ENCODE measurements around the gene YLPM1. TPM values are rescaled to one million over a fixed set of nuclear protein-coding genes. Genes with fewer than 3 reads are reported as not detected.

YLPM1 gene
- total RNA-seq, 1 donor from 2014 or later = 49.5 TPM

DNA sequence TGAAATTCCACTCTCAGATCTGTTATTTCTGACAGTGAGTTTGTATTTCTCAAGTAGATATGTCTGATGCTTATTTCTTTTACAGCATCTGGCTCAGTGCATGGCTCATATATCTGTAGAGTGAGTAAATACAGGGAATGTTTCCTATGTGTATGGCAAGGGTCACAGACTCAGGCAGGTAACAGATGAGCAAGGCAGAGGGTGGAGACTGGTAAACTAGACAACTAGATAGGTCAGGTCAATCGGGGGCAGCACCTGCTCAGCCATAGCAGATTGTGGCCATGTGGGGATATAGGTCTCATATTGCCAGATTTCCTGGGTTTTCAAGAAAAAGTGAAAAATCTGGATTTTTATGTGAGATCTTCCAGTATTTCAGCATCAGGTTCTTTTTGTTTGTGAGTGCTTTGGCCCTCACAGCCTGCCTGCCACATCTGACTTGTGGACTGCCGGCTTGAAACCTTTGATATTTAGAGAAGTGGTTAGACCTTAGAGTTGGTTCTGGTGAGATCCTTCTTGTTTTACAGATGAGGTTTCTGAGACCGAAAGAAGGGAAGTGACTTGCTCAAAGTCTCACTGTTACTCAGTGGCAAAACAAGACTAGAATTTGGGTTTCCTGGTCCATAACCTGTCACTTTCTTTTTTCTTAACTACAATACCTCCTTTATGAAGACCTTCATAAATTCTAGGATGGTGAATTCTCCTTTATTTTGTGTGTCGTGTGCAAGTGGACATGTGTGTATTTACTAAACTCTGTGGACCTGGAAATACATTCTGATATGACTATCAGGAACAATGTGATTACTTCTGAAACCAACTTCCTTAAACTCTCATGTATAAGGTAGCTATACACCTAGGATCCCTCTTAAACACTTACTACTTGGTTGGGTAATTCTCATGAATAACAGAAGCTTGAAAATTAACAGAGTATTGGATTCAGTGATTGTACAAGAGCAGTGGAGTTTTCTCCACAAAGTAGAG, 78.4 kb downstream of the YLPM1 start:
- H3K4me1 ChIP-seq (ENCODE audit: insufficient read depth, low read length) = peaks cover 2% of the 10 kb centered on the region
- H4K20me1 ChIP-seq (ENCODE audit: insufficient read depth, low read length) = peaks cover 2% of the 10 kb centered on the region
- H3K79me2 ChIP-seq (ENCODE audit: insufficient read depth, low read length) = no peaks in the 10 kb centered on the region
- DNase-seq (ENCODE audit: low read depth) (no peak), FAIRE-seq (peak; percentile 41)
- TF ChIP-seq, protein P1, sequence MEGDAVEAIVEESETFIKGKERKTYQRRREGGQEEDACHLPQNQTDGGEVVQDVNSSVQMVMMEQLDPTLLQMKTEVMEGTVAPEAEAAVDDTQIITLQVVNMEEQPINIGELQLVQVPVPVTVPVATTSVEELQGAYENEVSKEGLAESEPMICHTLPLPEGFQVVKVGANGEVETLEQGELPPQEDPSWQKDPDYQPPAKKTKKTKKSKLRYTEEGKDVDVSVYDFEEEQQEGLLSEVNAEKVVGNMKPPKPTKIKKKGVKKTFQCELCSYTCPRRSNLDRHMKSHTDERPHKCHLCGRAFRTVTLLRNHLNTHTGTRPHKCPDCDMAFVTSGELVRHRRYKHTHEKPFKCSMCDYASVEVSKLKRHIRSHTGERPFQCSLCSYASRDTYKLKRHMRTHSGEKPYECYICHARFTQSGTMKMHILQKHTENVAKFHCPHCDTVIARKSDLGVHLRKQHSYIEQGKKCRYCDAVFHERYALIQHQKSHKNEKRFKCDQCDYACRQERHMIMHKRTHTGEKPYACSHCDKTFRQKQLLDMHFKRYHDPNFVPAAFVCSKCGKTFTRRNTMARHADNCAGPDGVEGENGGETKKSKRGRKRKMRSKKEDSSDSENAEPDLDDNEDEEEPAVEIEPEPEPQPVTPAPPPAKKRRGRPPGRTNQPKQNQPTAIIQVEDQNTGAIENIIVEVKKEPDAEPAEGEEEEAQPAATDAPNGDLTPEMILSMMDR (IDR thresholded peaks at IDR 0.05; ENCODE audit: insufficient read depth, low read depth, low read length) = no peak
- TF ChIP-seq EZH2 (IDR thresholded peaks at IDR 0.05; ENCODE audit: insufficient read depth, low read length) = no peak
- H3K9ac ChIP-seq (ENCODE audit: low read length) = no peak overlapping the region
- H3K4me3 Mint-ChIP-seq (ENCODE audit: unreplicated experiment) = no peak overlapping the region
- no peaks in the 10 kb centered on the region for H3K27me3 Mint-ChIP-seq (ENCODE audit: low read depth, unreplicated experiment)
- H3K36me3 Mint-ChIP-seq (ENCODE audit: low read depth, unreplicated experiment) = peaks cover 4% of the 10 kb centered on the region
- H2AFZ ChIP-seq (ENCODE audit: low read depth, low read length) = no peak overlapping the region
- H3K27me3 ChIP-seq (ENCODE audit: insufficient read depth, low read length) = no peaks in the 10 kb centered on the region
- no peak overlapping the region for H3K4me2 ChIP-seq (ENCODE audit: low read length)
- H3K4me3 ChIP-seq (ENCODE audit: insufficient read depth, low read depth, low read length) = no peak overlapping the region
- H3K9me3 Mint-ChIP-seq (ENCODE audit: unreplicated experiment) = no peaks in the 10 kb centered on the region
- H3K27ac Mint-ChIP-seq (ENCODE audit: unreplicated experiment) = no peak overlapping the region
- no peak overlapping the region for H3K27ac ChIP-seq (ENCODE audit: low read depth, low read length)
- H3K36me3 ChIP-seq (ENCODE audit: insufficient read depth, low read length) = peaks cover 15% of the 10 kb centered on the region
- peaks cover 20% of the 10 kb centered on the region for H3K4me1 Mint-ChIP-seq (ENCODE audit: low read depth, unreplicated experiment)
- no peaks in the 10 kb centered on the region for H3K9me3 ChIP-seq (ENCODE audit: insufficient read depth, low read depth, low read length)

DNA sequence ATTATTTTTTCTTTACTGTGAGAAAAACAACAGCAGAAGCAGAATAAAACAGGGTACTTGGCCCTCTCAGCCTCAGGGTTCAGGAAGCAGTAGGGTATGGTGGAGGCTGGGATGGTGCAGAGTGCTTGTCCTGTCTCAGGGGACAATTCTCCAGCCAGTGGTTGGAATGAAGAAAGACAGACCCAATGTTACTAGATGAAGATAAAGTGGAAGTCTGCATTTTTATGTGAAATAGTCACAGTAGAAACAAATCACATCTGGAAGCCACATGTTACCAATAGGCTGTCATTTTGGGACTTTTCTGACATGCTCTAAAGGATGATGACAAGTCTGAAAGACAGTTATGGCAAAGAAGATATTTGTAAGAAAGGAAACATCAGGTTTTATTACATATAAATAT, 80.5 kb downstream of the YLPM1 start:
- no peak overlapping the region for H3K4me3 Mint-ChIP-seq (ENCODE audit: unreplicated experiment)
- FAIRE-seq (peak; percentile 64), DNase-seq (ENCODE audit: low read depth) (peak; percentile 27)
- H4K20me1 ChIP-seq (ENCODE audit: insufficient read depth, low read length) = no peaks in the 10 kb centered on the region
- no peaks in the 10 kb centered on the region for H3K27me3 ChIP-seq (ENCODE audit: insufficient read depth, low read length)
- no peaks in the 10 kb centered on the region for H3K27me3 Mint-ChIP-seq (ENCODE audit: low read depth, unreplicated experiment)
- no peak overlapping the region for H3K4me2 ChIP-seq (ENCODE audit: low read length)
- H3K9me3 Mint-ChIP-seq (ENCODE audit: unreplicated experiment) = no peaks in the 10 kb centered on the region
- no peak overlapping the region for H2AFZ ChIP-seq (ENCODE audit: low read depth, low read length)
- H3K4me1 Mint-ChIP-seq (ENCODE audit: low read depth, unreplicated experiment) = peaks cover 16% of the 10 kb centered on the region
- no peak overlapping the region for H3K4me3 ChIP-seq (ENCODE audit: insufficient read depth, low read depth, low read length)
- no peak overlapping the region for H3K27ac ChIP-seq (ENCODE audit: low read depth, low read length)
- no peak for TF ChIP-seq EZH2 (IDR thresholded peaks at IDR 0.05; ENCODE audit: insufficient read depth, low read length)
- TF ChIP-seq, protein P1 (IDR thresholded peaks at IDR 0.05; ENCODE audit: insufficient read depth, low read depth, low read length) = peak; percentile 10
- H3K36me3 Mint-ChIP-seq (ENCODE audit: low read depth, unreplicated experiment) = no peaks in the 10 kb centered on the region
- H3K27ac Mint-ChIP-seq (ENCODE audit: unreplicated experiment) = no peak overlapping the region
- H3K79me2 ChIP-seq (ENCODE audit: insufficient read depth, low read length) = no peaks in the 10 kb centered on the region
- H3K9ac ChIP-seq (ENCODE audit: low read length) = no peak overlapping the region
- peaks cover 12% of the 10 kb centered on the region for H3K36me3 ChIP-seq (ENCODE audit: insufficient read depth, low read length)
- H3K9me3 ChIP-seq (ENCODE audit: insufficient read depth, low read depth, low read length) = no peaks in the 10 kb centered on the region
- peaks cover 5% of the 10 kb centered on the region for H3K4me1 ChIP-seq (ENCODE audit: insufficient read depth, low read length)

DNA sequence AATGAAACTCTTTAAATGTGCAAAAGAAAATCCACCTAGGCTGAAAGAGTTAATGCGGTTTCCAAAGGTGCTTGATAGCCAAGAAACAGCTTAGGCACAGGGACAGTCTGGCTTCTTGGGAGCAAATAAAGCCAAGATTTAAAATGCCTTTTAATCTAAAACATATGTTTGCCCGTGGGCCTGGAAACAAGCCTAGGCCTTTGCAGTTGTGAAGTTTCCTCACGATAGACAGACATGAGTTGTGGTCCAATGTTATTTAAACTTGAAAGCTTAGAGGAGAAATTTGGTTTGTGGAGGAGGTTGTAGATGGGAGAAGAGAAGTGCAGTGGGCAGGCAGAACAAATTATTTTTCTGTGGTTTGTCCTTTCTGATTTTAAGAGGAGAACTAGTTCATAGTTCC, 83.1 kb downstream of the YLPM1 start:
- DNase-seq (ENCODE audit: low read depth) (peak; percentile 44), FAIRE-seq (no peak)
- H3K27ac Mint-ChIP-seq (ENCODE audit: unreplicated experiment) = no peak overlapping the region
- Histone ChIP-seq H3K27me3 (ENCODE audit: insufficient read depth, low read length) (no peaks in the 10 kb centered on the region), H3K79me2 (ENCODE audit: insufficient read depth, low read length) (no peaks in the 10 kb centered on the region), H3K4me1 (ENCODE audit: insufficient read depth, low read length) (peaks cover 5% of the 10 kb centered on the region), H3K9ac (ENCODE audit: low read length) (no peak overlapping the region), H3K9me3 (ENCODE audit: insufficient read depth, low read depth, low read length) (no peaks in the 10 kb centered on the region), H3K4me2 (ENCODE audit: low read length) (no peak overlapping the region), H3K4me3 (ENCODE audit: insufficient read depth, low read depth, low read length) (no peak overlapping the region), H4K20me1 (ENCODE audit: insufficient read depth, low read length) (no peaks in the 10 kb centered on the region), H3K27ac (ENCODE audit: low read depth, low read length) (no peak overlapping the region), H2AFZ (ENCODE audit: low read depth, low read length) (no peak overlapping the region), H3K36me3 (ENCODE audit: insufficient read depth, low read length) (peaks cover 5% of the 10 kb centered on the region)
- no peaks in the 10 kb centered on the region for H3K9me3 Mint-ChIP-seq (ENCODE audit: unreplicated experiment)
- no peaks in the 10 kb centered on the region for H3K27me3 Mint-ChIP-seq (ENCODE audit: low read depth, unreplicated experiment)
- TF ChIP-seq EZH2 (IDR thresholded peaks at IDR 0.05; ENCODE audit: insufficient read depth, low read length) = no peak
- TF ChIP-seq, protein P1 (IDR thresholded peaks at IDR 0.05; ENCODE audit: insufficient read depth, low read depth, low read length) = no peak
- H3K4me1 Mint-ChIP-seq (ENCODE audit: low read depth, unreplicated experiment) = peaks cover 16% of the 10 kb centered on the region
- no peaks in the 10 kb centered on the region for H3K36me3 Mint-ChIP-seq (ENCODE audit: low read depth, unreplicated experiment)
- H3K4me3 Mint-ChIP-seq (ENCODE audit: unreplicated experiment) = no peak overlapping the region
